DMS153 treated with DMSO at 0.1 percent for 48 hours (cell line): ENCODE results near the gene SLC41A2.
"Not testable (repeated sequence)": the region's sequence is repeated elsewhere in the genome, so short reads cannot be mapped to it uniquely, and the experiment has no call there.

Experiments used
- DNase-seq: peaks from one replicate; lab custom pipeline; 2025; ENCODE audit not compliant: unreplicated experiment; lab: John Stamatoyannopoulos, UW

Gene SLC41A2

DNA sequence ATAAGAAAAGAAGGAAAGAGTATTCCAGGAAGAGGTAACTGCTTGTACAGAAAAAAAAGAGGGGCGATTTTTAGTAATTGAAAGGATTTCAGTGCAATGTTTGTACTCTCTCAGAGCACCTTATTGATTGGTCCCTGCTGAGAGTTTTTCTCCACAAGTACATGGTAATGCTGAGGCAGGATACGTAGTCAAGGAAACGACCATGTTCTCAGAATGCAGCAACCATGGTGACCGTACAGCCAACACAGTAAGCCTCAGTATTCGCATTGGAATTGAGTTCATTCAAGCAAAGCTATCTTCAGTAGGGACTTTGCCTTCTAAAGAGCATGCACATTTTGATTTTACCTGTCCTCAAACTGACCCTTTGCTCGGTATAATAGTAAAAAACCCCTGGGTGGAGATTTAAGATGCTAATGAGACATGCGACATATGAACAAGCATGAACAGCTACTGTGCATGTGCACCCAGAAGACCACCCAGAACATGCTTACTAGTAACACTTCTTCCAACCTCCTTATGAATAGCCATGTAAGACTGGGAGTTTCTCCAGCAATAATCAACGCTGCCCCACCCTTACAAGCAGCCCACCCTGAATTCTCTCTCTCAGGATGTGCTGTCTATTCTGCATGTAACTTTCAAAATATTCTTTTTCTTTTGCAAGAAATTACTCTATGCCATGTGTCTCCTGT is 6.2 kb upstream of the SLC41A2 start:
- DNase-seq: no peak

DNA sequence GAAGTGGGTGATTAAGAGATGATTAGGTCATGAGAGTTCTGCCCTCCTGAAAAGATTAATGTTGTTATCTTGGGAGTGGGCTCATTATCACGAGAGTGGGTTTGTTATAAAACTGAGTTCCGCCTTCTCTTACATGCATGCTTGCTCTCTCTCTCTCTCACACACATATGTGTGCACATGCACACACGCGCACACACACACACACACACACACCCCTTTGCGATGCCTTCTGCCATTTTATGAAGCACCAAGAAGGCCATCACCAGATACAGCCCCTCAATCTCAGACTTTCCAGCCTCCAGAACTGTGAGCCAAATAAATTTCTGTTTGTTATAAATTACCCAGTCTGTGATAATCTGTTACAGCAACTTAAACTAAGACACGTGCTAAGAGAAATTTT is 5.7 kb upstream of the SLC41A2 start:
- DNase-seq: no peak

DNA sequence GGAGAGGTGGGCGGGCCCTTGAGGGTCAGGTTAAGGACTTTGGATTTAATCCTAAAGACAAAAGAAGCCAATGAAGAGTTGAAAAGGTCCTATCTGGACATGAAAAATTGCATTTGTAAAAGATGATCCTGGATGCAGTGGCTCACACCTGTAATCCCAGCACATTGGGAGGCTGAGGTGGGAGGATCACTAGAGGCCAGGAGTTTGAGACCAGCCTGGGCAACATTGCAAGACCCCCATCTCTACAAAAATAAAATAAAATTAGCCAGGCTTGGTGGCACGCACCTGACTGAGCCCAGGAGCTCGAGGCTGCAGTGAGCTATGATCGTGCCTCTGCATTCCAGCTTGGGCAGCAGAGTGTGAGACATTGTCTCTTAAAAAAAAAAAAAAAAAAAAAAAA is 2.4 kb upstream of the SLC41A2 start:
- no peak for DNase-seq

DNA sequence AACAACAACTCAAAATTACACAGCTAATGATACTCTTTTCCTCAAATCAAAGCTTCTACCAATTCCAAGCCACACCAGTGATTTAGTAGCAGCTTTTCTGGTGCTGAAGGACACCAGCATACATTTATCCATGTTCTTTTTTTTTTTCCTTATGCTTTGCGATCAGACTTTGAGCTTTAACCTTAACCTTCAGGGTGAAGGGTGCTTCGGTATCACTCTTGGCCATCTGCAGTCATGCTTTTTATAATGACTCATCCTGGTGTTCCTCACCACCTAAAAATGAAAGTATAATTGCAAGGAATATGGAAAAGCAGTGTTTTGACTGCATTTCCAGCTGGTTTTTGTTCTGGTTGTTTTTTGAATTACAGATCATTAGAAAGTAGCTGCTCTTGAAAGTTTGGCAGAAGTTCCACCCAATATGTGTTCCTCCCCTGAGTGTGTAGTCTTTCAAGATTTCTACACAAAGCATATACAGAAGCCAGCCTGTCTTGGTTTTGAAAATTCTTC is 1.3 kb upstream of the SLC41A2 start:
- DNase-seq: no peak

DNA sequence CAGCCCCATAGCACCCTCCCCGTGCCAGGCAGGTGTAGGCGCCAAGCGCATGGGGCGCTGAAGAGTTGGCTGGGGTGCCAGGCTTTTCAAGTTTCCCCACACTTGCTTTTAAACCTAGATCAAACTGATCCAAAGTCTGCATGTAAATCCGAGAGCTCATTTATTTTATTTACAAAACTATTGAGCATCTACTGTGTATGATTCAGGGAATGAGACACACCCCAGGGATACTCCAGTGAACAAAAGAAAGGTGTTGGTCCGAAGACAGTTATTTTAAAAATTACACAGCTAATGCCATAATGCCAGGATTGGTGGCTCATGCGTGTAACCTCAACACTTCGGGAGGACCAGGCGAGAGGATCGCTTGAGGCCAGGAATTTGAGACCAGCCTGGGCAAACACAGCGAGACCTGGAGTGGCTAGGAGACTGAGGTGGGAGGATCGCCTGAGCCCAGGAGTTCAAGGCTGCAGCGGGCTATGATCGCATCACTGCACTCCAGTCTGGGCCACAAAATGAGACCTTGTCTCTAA is 780 bp upstream of the SLC41A2 start:
- no peak for DNase-seq

DNA sequence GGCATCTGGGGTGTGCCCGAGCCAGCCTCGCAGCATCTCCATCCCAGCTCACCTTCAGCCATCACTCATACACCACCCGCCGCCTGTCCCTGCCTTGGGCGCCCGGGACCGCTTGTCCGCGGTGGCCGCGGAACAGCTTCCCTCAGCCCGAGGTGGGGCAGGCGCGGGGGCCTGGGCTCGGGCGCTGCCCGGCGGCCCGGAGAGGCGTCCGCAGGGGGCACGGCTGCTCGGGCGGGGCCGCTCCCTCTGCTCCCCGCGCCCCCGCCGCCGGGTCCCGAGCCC is 430 bp downstream of the SLC41A2 start:
- DNase-seq: no peak

DNA sequence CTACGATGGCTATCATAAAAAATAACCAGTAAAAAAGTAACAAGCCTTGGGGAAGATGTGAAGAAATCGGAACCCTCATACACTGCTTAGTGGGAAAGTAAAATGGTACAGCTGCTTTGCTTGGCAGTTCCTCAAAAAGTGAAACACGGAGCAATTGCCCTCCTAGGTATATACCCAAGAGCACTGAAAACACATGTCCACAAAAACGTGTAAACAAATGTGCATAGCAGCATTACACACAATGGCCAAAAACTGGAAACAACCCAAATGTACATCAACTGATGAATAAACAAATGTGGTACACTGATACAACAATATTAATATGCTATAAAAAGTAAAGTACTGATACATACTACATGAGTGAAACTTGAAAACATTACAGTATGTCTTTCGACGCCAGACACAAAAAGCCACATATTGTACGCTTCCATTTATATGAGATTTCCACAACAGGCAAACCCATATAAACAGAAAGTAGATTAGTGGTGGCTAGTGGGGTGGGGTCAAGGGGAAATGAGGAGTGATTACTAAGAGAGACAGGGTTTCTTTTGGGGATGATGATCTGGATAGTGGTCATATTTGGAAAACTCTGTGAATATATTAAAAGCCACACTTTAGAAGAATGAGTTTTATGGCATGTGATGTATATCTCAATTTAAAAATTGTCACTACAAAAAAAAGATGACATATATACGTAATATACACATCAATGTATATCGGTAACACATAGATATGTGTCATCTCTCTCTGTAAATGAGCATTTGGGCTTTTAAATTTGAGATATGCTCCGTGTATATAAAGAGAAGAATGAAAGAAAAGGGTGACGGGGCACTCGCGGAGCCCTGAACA is 996 bp downstream of the SLC41A2 start:
- DNase-seq: no peak

DNA sequence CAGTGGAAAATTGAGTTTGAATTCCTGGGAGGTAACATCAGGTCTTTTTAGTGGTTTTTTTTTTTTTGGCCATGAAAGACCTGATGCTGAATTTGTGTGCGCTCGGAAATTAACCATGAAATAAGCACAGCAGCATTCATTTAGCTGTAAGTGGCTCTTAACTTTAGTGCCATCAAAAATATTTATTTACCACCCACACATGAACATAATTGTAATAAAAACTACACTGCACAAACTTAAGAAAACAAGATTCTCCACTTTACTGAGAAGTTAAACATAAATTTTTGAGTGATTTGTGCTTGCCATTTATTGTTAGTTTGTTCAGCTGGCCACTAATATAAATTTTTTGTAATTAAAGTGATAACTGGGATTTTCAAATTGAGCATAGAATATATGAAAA is 2.4 kb downstream of the SLC41A2 start:
- no peak for DNase-seq

DNA sequence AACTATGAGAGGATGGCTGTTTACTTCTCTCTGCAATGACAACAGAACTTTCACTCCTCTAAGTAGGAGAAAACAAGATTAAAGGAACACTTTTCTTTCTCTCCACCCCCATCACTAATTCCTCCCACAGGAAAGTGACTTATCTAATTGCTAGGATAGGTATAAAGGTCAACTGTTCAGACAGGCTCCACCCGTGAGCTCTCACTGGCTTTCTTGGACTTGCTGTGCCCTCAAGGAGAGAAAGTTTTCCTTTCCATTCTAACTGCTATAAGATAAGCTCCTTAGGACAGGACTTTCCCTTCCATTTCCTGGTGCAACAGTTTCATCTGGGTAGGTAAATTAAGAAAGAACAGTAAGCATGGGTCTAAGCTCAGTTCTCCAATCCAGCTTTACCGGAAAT is 4.8 kb downstream of the SLC41A2 start:
- no peak for DNase-seq

DNA sequence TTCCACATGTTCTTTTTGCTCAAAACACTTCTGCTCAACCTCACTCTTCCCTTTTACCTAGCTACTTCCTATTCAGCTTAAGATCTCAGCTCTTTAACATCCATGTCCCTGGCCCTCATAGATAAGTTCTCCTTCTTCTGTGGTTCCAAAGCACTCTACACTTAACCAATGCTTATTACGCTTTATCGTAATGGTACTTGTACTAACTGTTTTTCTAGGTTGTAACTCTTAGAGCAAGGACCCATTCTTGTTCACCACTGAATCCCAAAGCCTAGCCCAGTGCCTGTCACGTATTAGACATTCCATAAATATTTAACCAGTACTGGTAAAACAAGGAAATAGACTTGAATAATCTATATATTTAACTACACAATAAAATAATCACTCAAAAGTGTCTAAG is 5.3 kb downstream of the SLC41A2 start:
- no peak for DNase-seq

DNA sequence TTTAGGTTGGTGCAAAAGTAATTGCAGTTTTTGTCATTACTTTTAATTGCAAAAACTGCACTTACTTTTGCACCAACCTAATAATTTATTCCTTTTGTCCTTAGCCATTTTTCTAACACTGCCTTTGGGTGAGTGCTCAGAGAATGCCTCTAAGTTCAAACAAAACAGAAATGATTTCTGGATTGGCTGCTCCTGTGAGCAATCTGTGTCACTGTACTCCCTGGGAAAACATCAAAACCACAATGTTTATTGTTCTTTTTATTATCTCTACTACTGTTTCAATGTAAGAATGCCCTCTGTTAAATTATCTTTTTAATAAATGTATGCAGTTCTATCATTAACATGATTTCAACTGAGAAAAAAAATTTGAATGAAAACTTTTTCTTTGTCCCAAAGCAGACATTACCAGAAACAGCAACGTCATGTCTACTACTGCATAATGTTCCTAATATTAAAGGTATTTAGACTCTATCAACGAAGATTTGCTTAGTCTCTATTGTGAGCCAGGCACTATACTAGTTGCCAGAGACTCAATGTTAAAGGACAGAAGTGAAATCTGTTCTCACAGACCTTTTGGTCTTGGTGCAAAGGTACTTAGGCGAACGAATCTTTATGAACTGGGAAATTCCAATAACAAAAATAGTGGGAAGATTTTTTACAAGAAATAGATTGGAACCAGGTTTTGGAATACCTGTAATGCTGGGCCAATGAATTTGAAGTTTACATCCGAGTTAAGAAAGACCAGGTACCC is 6.2 kb downstream of the SLC41A2 start:
- no peak for DNase-seq

DNA sequence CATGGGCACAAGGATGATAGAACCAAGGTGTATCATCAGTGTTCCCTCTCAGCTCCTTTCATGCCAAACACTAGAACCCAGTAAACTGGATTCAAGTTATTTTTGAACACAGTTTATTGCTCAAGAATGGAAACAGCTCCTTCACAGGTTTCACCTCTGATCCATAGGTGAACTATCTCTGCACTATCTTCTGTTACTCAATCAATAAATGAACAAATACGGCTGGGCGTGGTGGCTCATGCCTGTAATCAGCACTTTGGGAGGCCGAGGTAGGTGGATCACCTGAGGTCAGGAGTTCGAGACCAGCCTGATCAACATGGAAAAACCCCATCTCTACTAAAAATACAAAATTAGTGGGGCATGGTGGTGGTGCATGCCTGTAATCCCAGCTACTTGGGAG is 9.4 kb downstream of the SLC41A2 start:
- DNase-seq: not testable (repeated sequence)

DNA sequence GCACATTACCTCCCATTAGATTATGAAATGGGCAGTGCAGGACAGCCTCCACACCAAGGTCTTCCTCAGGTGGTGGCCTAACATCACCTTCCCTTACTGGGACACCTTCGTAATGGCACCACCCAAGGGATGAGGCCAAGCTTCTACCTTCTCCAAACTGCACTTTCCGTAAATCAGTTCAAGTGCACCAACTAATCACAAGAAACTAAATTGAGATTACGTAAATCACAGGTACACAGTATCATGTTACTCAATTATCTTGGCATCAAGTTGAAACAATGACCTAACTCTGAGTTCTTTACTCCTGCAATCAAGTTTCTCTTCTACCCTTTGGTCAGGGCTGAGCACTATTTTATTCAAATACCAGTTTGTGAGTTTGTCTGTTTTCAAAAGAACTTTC is 13.8 kb downstream of the SLC41A2 start:
- no peak for DNase-seq

DNA sequence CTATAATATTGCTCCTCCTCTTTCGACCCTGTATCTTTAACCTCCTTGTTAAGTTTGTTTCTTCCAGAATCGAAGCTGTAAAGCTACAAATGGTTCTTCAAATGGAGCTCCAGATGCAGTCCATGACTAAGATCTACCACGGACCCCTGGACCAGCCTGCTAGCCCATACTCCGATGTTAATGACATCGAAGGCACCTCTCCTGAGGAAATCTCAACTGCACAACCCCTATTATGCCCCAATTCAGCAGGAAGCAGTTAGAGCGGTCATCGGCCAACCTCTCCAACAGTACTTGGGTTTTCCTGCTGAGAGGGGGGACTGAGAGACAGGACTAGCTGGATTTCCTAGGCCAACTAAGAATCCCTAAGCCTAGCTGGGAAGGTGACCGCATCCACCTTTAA is 14.7 kb downstream of the SLC41A2 start:
- DNase-seq: not testable (repeated sequence)

DNA sequence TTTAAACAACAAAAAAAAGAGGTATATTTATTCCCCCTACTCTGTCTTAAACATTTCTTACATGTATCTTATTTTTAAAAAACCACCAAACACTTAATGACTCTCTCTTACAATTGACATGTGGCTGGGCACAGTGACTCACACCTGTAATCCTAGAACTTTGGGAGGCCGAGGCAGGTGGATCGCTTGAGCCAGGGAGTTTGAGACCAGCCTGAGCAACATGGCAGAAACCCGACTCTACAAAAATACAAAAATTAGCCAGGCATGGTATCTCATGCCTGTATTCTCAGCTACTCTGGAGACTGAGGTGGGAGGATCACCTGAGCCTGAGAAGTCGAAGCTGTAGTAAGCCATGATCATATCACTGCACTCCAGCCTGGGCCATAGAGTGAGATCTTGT is 16.0 kb downstream of the SLC41A2 start:
- DNase-seq: no peak

DNA sequence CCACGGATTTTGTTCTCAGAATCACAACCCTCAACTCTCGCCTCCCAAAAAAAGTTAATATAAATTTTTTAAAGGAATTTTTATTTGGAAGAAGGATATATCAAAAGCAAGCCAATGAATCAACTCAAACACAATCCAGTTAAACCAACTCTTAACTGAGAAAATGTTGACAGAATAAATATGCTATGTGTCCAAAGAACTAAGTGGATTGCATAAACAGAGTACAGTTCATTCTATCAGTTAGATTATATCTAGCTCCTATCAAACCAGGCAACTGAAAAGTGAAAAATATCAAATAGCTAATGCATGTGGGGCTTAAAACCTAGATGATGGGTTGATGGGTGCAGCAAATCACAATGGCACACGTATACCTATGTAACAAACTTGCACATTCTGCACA is 16.6 kb downstream of the SLC41A2 start:
- no peak for DNase-seq

DNA sequence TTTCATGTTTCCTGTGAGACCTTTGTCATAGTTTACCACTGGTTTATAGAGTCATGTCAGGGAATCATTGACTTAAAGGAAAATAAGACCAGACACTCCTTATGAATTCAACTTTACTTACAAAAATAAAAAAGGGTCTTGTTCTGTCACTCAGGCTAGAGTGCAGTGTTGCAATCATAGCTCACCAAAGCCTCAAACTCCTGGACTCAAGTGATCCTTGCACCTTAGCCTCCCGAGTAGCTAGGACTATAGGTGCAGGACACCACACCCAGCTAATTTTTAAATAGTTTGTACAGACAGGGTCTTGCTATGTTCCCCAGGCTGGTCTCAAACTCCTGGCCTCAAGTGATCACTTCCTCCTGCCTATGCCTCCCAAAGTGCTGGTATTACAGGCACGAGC is 19.0 kb downstream of the SLC41A2 start:
- DNase-seq: no peak

DNA sequence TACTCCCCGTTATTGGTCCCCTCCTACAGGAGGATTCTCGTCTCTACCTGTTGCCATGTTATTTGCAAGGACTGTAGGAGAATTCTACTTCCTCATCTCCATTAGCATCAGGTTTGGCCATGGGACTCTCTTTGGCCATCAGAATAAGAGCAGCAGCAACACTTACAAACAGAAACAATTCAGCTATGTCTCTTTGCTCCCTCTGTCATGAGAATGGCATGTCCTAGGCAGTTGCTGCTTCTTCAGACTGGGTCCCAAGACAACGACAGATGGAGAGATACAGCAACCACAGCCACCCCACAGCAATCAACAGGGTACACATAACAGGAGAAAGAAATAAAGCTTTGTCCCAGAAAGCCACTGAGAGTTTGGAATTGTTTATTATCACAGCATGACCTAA is 19.7 kb downstream of the SLC41A2 start:
- no peak for DNase-seq

DNA sequence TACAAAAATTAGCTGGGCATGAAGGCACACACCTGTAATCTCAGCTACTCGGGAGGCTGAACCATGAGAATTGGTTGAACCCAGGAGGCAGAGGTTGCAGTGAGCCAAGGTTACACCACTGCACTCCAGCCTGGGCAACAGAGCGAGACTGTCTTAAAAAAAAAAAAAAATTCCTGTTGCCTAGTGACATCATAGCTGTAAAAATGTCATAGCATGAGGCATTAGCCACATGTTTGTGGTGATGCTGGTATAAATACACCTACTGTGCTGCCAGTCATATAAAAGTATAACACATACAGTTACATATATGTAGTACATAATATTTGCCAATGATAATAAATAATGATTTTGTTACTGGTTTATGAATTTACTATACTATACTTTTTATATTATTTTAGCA is 22.2 kb downstream of the SLC41A2 start:
- no peak for DNase-seq

DNA sequence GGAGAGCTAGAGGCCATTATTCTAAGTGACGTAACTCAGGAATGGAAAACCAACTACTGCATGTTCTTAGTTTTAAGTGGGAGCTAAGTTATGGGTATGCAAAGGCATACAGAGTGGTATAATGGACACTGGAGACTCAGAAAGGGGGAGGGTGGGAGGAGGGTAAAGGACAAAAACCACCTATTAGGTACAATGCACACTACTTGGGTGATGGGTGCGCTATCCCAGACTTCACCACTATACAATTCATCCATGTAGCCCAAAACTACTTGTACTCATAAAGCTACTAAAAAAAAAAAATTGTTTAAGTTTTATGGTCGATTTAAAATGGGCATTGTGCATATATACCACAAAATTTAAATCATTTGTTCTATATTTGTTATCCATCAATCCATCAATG is 24.3 kb downstream of the SLC41A2 start:
- DNase-seq: no peak

DNA sequence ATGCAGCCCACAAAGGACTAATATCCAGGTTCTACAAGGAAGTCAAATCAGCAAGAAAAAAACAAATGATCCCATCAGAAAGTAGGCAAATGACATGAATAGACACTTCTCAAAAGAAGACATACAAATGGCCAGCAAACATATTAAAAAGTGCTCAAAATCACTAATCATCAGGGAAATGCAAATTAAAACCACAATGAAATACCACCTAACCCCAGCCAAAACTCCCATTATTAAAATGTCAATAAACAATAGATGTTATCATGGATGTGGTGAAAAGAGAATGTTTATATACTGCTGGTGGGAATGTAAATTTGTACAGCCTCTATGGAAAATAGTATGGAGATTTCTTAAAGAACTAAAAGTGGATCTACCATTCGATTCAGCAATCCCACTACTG is 25.0 kb downstream of the SLC41A2 start:
- no peak for DNase-seq
